Hair follicle dermal papilla cell (primary cell): Measurements from ENCODE around the gene ZNF782. TPM values are rescaled to one million over a fixed set of nuclear protein-coding genes. Genes with fewer than 3 reads are reported as not detected.

Experiments used
- total RNA-seq: library from RNA; depleted of rRNA; stranded (reverse); fragments of >200 nt; gene quantifications from 2 replicates; pipeline ENCODE4 v1.2.3, GENCODE V29; 2012

The ZNF782 gene
- total RNA-seq: 4.1 and 5.7 TPM in 2 replicates

DNA sequence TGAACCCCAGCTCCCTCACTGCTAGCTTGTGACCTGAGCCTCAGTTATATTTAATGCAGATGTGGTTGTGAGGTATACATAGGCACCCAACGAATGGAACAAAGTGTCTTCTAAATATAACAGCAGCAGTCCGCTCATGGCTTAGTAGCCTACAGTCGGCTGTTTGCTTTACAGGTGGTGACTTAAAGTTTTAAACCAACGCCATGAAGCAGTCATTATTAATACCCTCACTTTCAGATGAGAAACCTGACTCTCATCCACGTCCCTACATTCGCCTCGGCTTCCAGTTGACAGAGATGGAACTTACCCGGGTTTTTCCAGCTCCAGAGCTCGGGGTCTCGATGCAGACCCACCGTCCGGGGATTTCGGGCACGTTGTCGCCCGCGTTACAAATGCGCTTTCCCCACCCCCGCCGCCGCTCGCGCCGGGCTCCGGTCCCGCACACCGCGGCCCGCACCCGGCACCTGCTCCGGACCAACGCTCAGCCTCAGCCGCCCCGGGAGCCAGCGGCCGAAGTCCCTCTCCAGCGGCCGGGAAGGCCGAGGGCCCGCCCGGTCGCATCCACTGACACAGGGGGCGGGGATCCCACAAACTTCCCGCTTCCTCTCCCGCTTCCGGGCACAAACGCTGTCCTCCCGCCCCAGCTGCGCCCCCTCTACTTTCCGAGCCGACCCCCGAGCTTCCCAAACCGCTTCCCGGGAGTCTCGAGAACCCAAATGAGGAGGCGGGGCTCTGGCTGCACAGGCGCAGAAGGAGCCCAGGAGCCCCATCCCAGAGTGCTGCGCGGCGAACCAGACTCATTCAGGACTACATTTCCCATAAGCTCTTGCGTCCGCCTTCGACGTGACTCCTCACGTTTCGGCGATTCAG, at the start of gene ZNF782:
Gene ZNF782, minus strand, starts transcription at position 734 of the 870 bp plus-strand sequence. CDS start 2,553 bp downstream, outside the sequence.

Other genes starting within 250 kb of the ZNF782 start
- 66.4 and 66.7 TPM in 2 replicates for gene CDC14B, start 234.7 kb downstream of the ZNF782 start, total RNA-seq
- 65.9 and 79.4 TPM in 2 replicates for gene PRXL2C, start 199.2 kb downstream of the ZNF782 start, total RNA-seq
- 18.0 TPM in 2 replicates for gene ZNF510, start 76.4 kb downstream of the ZNF782 start, total RNA-seq
- gene NUTM2G, start 74.3 kb upstream of the ZNF782 start, total RNA-seq: not detected in 2 replicates
- gene CTSV, start 184.6 kb upstream of the ZNF782 start, total RNA-seq: 0.32 TPM in 1 of 2 replicates, not detected in the other